HG03521 (cell line): ENCODE data around the gene HEBP1.

Experiments used
- ATAC-seq: cut with Tn5 transposase; IDR thresholded peaks from one replicate; pipeline ENCODE4 v1.9.1; 2021; ENCODE audit warnings: mild to moderate bottlenecking, moderate library complexity; ENCODE audit not compliant: unreplicated experiment

The HEBP1 gene

GRCh38 chr12:13024531-13024916 lies 24.5 kb upstream of the HEBP1 start:
- ATAC-seq = no peak

- ATAC-seq = no peak
Observed at GRCh38 chr12:13023811-13024530, 23.9 kb upstream of the HEBP1 start.

- no peak for ATAC-seq
Observed at GRCh38 chr12:13022851-13023271, 22.8 kb upstream of the HEBP1 start.

GRCh38 chr12:13011098-13011497 lies 11.0 kb upstream of the HEBP1 start:
- ATAC-seq = no peak

GRCh38 chr12:13008741-13009380 lies 8.8 kb upstream of the HEBP1 start:
- ATAC-seq = no peak

- no peak for ATAC-seq
Observed at GRCh38 chr12:13007496-13008233, 7.6 kb upstream of the HEBP1 start.

- ATAC-seq = no peak
Observed at GRCh38 chr12:13005649-13006048, 5.6 kb upstream of the HEBP1 start.

- ATAC-seq = no peak
Observed at GRCh38 chr12:13004986-13005385, 4.9 kb upstream of the HEBP1 start.

- ATAC-seq = no peak
Observed at GRCh38 chr12:13004361-13004760, 4.3 kb upstream of the HEBP1 start.

GRCh38 chr12:13002301-13003097 lies 2.4 kb upstream of the HEBP1 start:
- ATAC-seq = no peak

GRCh38 chr12:13001775-13002040 lies 1.6 kb upstream of the HEBP1 start:
- ATAC-seq = no peak

- no peak for ATAC-seq
Observed at GRCh38 chr12:13000925-13001774, 1.1 kb upstream of the HEBP1 start.

GRCh38 chr12:13000616-13000924 lies 505 bp upstream of the HEBP1 start:
- ATAC-seq = peak; percentile 20

GRCh38 chr12:12999271-12999958 lies 650 bp downstream of the HEBP1 start:
- no peak for ATAC-seq

- ATAC-seq = no peak
Observed at GRCh38 chr12:12998248-12998647, 1.8 kb downstream of the HEBP1 start.

GRCh38 chr12:12997734-12998133 lies 2.3 kb downstream of the HEBP1 start:
- no peak for ATAC-seq

- no peak for ATAC-seq
Observed at GRCh38 chr12:12997156-12997555, 2.9 kb downstream of the HEBP1 start.

- ATAC-seq = no peak
Observed at GRCh38 chr12:12996209-12996608, 3.9 kb downstream of the HEBP1 start.

GRCh38 chr12:12995088-12995487 lies 5.0 kb downstream of the HEBP1 start:
- ATAC-seq = no peak

- ATAC-seq = no peak
Observed at GRCh38 chr12:12993367-12993766, 6.7 kb downstream of the HEBP1 start.
